Liver (tissue), 9 donors: ENCODE measurements around the gene ESD. TPM values are rescaled to one million over a fixed set of nuclear protein-coding genes. Genes with fewer than 3 reads are reported as not detected.
"Not testable (repeated sequence)": the region's sequence is repeated elsewhere in the genome, so short reads cannot be mapped to it uniquely, and the experiment has no call there.

Experiments
- DNase-seq: peaks from one replicate; pipeline ENCODE4 v3.0.0-alpha.2; 2017; ENCODE audit warnings: low spot score
- H3K27ac ChIP-seq, 2 donors: one replicate each; pipeline ENCODE4 v1.7.0; 2013; ENCODE audit warnings: inconsistent platforms in 2 of 2, low read length in 2 of 2, control low read depth in 1 of 2, low read depth in 1 of 2, mild to moderate bottlenecking in 1 of 2
- H3K27me3 ChIP-seq, 4 donors: one replicate each; pipeline versions ENCODE4 v1.6.1 to v1.7.0; 2013; ENCODE audit warnings: low read length in 3 of 4, inconsistent platforms in 1 of 4, mild to moderate bottlenecking in 1 of 4, moderate library complexity in 1 of 4; ENCODE audit not compliant: control insufficient read depth in 4 of 4, insufficient read depth in 4 of 4
- H3K36me3 ChIP-seq, 4 donors: one replicate each; pipeline versions ENCODE4 v1.6.1 to v1.7.0; 2013; ENCODE audit warnings: low read length in 3 of 4, mild to moderate bottlenecking in 3 of 4, low read depth in 1 of 4, moderate library complexity in 1 of 4; ENCODE audit not compliant: control insufficient read depth in 4 of 4, insufficient read depth in 3 of 4
- H3K4me1 ChIP-seq, 4 donors: one replicate each; pipeline versions ENCODE4 v1.6.1 to v1.7.0; 2013; ENCODE audit warnings: low read length in 3 of 4, mild to moderate bottlenecking in 3 of 4, moderate library complexity in 1 of 4; ENCODE audit not compliant: control insufficient read depth in 4 of 4, insufficient read depth in 4 of 4
- H3K4me3 ChIP-seq, 3 donors: one replicate each; pipeline versions ENCODE4 v1.6.1 to v1.7.0; 2013; ENCODE audit warnings: low read length in 3 of 3, control low read depth in 1 of 3, low read depth in 1 of 3, mild to moderate bottlenecking in 1 of 3
- H3K9ac ChIP-seq, 2 donors: one replicate each; pipeline ENCODE4 v1.7.0; 2013; ENCODE audit warnings: low read length in 2 of 2, mild to moderate bottlenecking in 2 of 2, moderate library complexity in 2 of 2, control low read depth in 1 of 2, low read depth in 1 of 2
- H3K9me3 ChIP-seq, 4 donors: one replicate each; pipeline versions ENCODE4 v1.6.1 to v1.7.0; 2013; ENCODE audit warnings: low read length in 3 of 4; ENCODE audit not compliant: control insufficient read depth in 4 of 4
- CTCF ChIP-seq: fragments of 150-350 bp; IDR thresholded peaks from 2 replicates; pipeline ENCODE4 v1.5.1; 2017; ENCODE audit warnings: improper control_type of control experiment, low read depth, low read length; ENCODE audit not compliant: missing input control
- EGR1 ChIP-seq, 2 donors: IDR thresholded peaks; 2 replicates each; pipeline ENCODE4 v1.6.1; 2016 to 2018; ENCODE audit warnings: antibody characterized with exemption in 2 of 2, low read depth in 2 of 2
- FOXA1 ChIP-seq: IDR thresholded peaks from 2 replicates; pipeline ENCODE4 v1.6.1; 2016; ENCODE audit warnings: antibody characterized with exemption
- FOXA2 ChIP-seq: IDR thresholded peaks from 2 replicates; pipeline ENCODE4 v1.6.1; 2016; ENCODE audit warnings: antibody characterized with exemption
- GABPA ChIP-seq, 2 donors: IDR thresholded peaks in 1 of 2; conservative IDR thresholded peaks in 1 of 2; 2 replicates each; pipeline ENCODE4 v1.6.1; 2016; ENCODE audit warnings: antibody characterized with exemption in 2 of 2, mild to moderate bottlenecking in 1 of 2, moderate library complexity in 1 of 2
- HNF4A ChIP-seq, 2 donors: conservative IDR thresholded peaks; 2 replicates each; pipeline ENCODE4 v1.6.1; 2016; ENCODE audit warnings: antibody characterized with exemption in 2 of 2, mild to moderate bottlenecking in 2 of 2
- HNF4G ChIP-seq: IDR thresholded peaks from 2 replicates; pipeline ENCODE4 v1.6.1; 2016; ENCODE audit warnings: antibody characterized with exemption
- JUND ChIP-seq, 2 donors: IDR thresholded peaks; 2 replicates each; pipeline ENCODE4 v1.6.1; 2016; ENCODE audit warnings: antibody characterized with exemption in 2 of 2
- NR2F2 ChIP-seq: IDR thresholded peaks from 2 replicates; pipeline ENCODE4 v1.6.1; 2016; ENCODE audit warnings: antibody characterized with exemption
- RAD21 ChIP-seq, 2 donors: IDR thresholded peaks; 2 replicates each; pipeline ENCODE4 v1.6.1; 2016; ENCODE audit warnings: antibody characterized with exemption in 2 of 2, mild to moderate bottlenecking in 2 of 2
- RXRA ChIP-seq, 2 donors: IDR thresholded peaks; 2 replicates each; pipeline ENCODE4 v1.6.1; 2017 to 2018; ENCODE audit warnings: antibody characterized with exemption in 2 of 2, mild to moderate bottlenecking in 1 of 2
- SP1 ChIP-seq: IDR thresholded peaks from 2 replicates; pipeline ENCODE4 v1.6.1; 2018; ENCODE audit warnings: antibody characterized with exemption, mild to moderate bottlenecking
- TAF1 ChIP-seq: conservative IDR thresholded peaks from 2 replicates; pipeline ENCODE4 v1.6.1; 2016; ENCODE audit warnings: antibody characterized with exemption, mild to moderate bottlenecking
- YY1 ChIP-seq: IDR thresholded peaks from 2 replicates; pipeline ENCODE4 v1.6.1; 2016; ENCODE audit warnings: antibody characterized with exemption, mild to moderate bottlenecking
- ZBTB33 ChIP-seq: IDR thresholded peaks from 2 replicates; pipeline ENCODE4 v1.6.1; 2016; ENCODE audit warnings: antibody characterized with exemption
- WGBS: extraction: QIAGEN DNeasy Blood & Tissue Kit; methylation state at CpG from one replicate; pipeline ENCODE4 v1.1.7; 2013; 5-methylcytosine and 5-hydroxymethylcytosine counted together
- polyA plus RNA-seq, 2 donors: library from polyadenylated mRNA; stranded (reverse) in 1 of 2; unstranded in 1 of 2; fragments of 200-250 nt in 1 of 2; fragments of >200 nt in 1 of 2; fragmentation: Nextera tagmentation in 1 of 2; extraction: Ambion mirVana in 1 of 2; gene quantifications; one replicate each; pipeline versions ENCODE4 v1.2.1 to v1.2.3, GENCODE V29; 2013 to 2015
- total RNA-seq, 2 donors: library from RNA; depleted of rRNA; stranded (reverse); fragments of >200 nt; gene quantifications; one replicate each; pipeline ENCODE4 v1.2.3, GENCODE V29; 2014
- TF ChIP-seq, protein P1 (sequence below): IDR thresholded peaks from 2 replicates; pipeline ENCODE4 v1.6.1; 2016; ENCODE audit warnings: antibody characterized with exemption
- TF ChIP-seq, protein P2 (sequence below): IDR thresholded peaks from 2 replicates; pipeline ENCODE4 v1.6.1; 2016; ENCODE audit warnings: antibody characterized with exemption
- TF ChIP-seq, protein P3 (sequence below): IDR thresholded peaks from 2 replicates; pipeline ENCODE4 v1.6.1; 2016; ENCODE audit warnings: antibody characterized with exemption, mild to moderate bottlenecking
- donor health status: healthy.
- donor health status: healthy.
- donor health status: healthy.
- donor health status: healthy.
- donor health status: healthy.

ESD gene
- total and polyA plus RNA-seq, 4 donors: 63.3 to 146 (median 72.0) TPM

DNA sequence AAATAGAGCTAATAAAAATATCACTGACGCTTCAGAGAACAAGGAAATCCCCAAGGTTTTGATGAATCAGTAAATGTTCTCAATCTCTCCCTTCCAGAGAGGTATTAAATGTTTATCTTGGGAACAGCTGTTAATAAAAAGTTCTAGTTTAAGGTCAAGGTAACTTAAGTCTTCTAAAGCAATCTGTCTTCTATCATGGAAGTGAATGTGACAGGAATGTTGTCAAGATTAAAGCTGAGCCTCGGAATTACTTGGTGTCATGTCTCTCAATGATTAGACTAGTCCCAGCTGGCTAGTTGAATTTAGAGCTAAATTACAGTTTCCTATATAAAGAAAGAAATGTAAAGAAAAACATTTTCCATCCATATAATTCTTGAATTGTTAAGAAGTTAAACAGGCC is 23.4 kb downstream of the ESD start:
- Histone ChIP-seq H3K27ac (no peak overlapping the region), H3K9me3 (no peaks in the 10 kb centered on the region), H3K4me3 (no peak overlapping the region), H3K4me1 (no peaks in the 10 kb centered on the region), H3K27me3 (no peaks in the 10 kb centered on the region), H3K36me3 (peaks cover 8 to 59% (median 50%) of the 10 kb centered on the region in 4 donors), H3K9ac (no peak overlapping the region)
- no peak for DNase-seq
- TF ChIP-seq TAF1: no peak
- TF ChIP-seq FOXA1: no peak
- no peak for TF ChIP-seq RAD21 (IDR thresholded peaks at IDR 0.05)
- TF ChIP-seq JUND (IDR thresholded peaks at IDR 0.05): no peak
- TF ChIP-seq HNF4G: no peak
- no peak for TF ChIP-seq EGR1 (IDR thresholded peaks at IDR 0.05; ENCODE audit: low read depth in 2 of 2)
- no peak for TF ChIP-seq RXRA (IDR thresholded peaks at IDR 0.05)
- no peak for TF ChIP-seq NR2F2
- TF ChIP-seq, protein P1, sequence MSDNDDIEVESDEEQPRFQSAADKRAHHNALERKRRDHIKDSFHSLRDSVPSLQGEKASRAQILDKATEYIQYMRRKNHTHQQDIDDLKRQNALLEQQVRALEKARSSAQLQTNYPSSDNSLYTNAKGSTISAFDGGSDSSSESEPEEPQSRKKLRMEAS: no peak
- no peak for TF ChIP-seq FOXA2
- TF ChIP-seq ZBTB33: no peak
- no peak for TF ChIP-seq SP1
- no peak for TF ChIP-seq YY1
- no peak for TF ChIP-seq GABPA (IDR thresholded peaks at IDR 0.05 in 1 of 2, conservative IDR thresholded peaks at IDR 0.05 in 1 of 2)
- TF ChIP-seq, protein P2, sequence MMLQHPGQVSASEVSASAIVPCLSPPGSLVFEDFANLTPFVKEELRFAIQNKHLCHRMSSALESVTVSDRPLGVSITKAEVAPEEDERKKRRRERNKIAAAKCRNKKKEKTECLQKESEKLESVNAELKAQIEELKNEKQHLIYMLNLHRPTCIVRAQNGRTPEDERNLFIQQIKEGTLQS: no peak
- 87% methylated on average over 2 of the region's 2 CpGs for WGBS

- H3K4me1 ChIP-seq: no peaks in the 10 kb centered on the region
- no peaks in the 10 kb centered on the region for H3K9me3 ChIP-seq
- H3K9ac ChIP-seq: no peak overlapping the region
- H3K27ac ChIP-seq: no peak overlapping the region
- DNase-seq: no peak
- H3K27me3 ChIP-seq: no peaks in the 10 kb centered on the region
- H3K36me3 ChIP-seq: peaks cover 6 to 48% (median 42%) of the 10 kb centered on the region in 4 donors
- H3K4me3 ChIP-seq: no peak overlapping the region
- TF ChIP-seq ZBTB33: no peak
- no peak for TF ChIP-seq HNF4G
- TF ChIP-seq, protein P2: no peak
- TF ChIP-seq HNF4A (conservative IDR thresholded peaks at IDR 0.05): no peak
- TF ChIP-seq TAF1: no peak
- TF ChIP-seq FOXA2: no peak
- TF ChIP-seq YY1: no peak
- no peak for TF ChIP-seq CTCF
- TF ChIP-seq FOXA1: no peak
- no peak for TF ChIP-seq RAD21 (IDR thresholded peaks at IDR 0.05)
- no peak for TF ChIP-seq NR2F2
- TF ChIP-seq GABPA (IDR thresholded peaks at IDR 0.05 in 1 of 2, conservative IDR thresholded peaks at IDR 0.05 in 1 of 2): no peak
- TF ChIP-seq, protein P3, sequence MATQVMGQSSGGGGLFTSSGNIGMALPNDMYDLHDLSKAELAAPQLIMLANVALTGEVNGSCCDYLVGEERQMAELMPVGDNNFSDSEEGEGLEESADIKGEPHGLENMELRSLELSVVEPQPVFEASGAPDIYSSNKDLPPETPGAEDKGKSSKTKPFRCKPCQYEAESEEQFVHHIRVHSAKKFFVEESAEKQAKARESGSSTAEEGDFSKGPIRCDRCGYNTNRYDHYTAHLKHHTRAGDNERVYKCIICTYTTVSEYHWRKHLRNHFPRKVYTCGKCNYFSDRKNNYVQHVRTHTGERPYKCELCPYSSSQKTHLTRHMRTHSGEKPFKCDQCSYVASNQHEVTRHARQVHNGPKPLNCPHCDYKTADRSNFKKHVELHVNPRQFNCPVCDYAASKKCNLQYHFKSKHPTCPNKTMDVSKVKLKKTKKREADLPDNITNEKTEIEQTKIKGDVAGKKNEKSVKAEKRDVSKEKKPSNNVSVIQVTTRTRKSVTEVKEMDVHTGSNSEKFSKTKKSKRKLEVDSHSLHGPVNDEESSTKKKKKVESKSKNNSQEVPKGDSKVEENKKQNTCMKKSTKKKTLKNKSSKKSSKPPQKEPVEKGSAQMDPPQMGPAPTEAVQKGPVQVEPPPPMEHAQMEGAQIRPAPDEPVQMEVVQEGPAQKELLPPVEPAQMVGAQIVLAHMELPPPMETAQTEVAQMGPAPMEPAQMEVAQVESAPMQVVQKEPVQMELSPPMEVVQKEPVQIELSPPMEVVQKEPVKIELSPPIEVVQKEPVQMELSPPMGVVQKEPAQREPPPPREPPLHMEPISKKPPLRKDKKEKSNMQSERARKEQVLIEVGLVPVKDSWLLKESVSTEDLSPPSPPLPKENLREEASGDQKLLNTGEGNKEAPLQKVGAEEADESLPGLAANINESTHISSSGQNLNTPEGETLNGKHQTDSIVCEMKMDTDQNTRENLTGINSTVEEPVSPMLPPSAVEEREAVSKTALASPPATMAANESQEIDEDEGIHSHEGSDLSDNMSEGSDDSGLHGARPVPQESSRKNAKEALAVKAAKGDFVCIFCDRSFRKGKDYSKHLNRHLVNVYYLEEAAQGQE: no peak
- no peak for TF ChIP-seq EGR1 (IDR thresholded peaks at IDR 0.05; ENCODE audit: low read depth in 2 of 2)
- no peak for TF ChIP-seq JUND (IDR thresholded peaks at IDR 0.05)
Observed at GRCh38 chr13:46771693-46772092, 25.3 kb downstream of the ESD start.

GRCh38 chr13:46769925-46770324 is 27.0 kb downstream of the ESD start:
- not testable (repeated sequence) for H3K4me3 ChIP-seq, DNase-seq, H3K9me3 ChIP-seq, H3K27ac ChIP-seq, H3K27me3 ChIP-seq, H3K4me1 ChIP-seq, H3K9ac ChIP-seq
- peaks cover 4 to 41% (median 31%) of the 10 kb centered on the region in 4 donors for H3K36me3 ChIP-seq
- WGBS: over 99% methylated on average over 4 of the region's 4 CpGs
